GM18517 (cell line): ENCODE results near the gene FCF1.

Experiments used
- ATAC-seq: cut with Tn5 transposase; IDR thresholded peaks from one replicate; pipeline ENCODE4 v1.9.1; 2021; ENCODE audit warnings: mild to moderate bottlenecking, moderate library complexity; ENCODE audit not compliant: unreplicated experiment

Gene FCF1

GRCh38 chr14:74712499-74713394 is at the start of gene FCF1, which contains the start of gene AREL1:
TSS of gene FCF1 (plus strand) at chr14:74713144. CDS start at chr14:74713198, 54 bp downstream.
TSS of gene AREL1 (minus strand) at chr14:74713080. CDS start at chr14:74685615, 27,465 bp downstream.
- peak; percentile 81 for ATAC-seq

DNA sequence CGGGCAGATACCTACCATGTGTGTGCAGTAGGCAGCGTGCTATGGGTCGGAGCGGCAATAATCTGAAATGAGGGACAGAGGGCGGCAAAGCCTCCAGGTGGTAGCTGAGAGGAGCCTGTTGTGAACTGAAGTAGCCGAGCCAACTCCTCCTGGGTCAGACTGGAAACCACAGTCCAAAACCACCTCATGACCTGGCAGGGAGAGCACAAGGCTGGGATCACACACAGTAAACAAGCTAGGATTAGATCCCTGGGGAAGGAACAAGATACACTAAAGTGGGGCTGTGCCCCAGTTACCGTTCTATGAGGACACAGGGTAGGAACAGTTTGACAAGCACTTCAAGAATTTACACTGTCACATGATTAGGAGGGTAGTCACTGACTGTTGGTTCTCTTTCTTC is 49.1 kb upstream of the FCF1 start:
- ATAC-seq = no peak

DNA sequence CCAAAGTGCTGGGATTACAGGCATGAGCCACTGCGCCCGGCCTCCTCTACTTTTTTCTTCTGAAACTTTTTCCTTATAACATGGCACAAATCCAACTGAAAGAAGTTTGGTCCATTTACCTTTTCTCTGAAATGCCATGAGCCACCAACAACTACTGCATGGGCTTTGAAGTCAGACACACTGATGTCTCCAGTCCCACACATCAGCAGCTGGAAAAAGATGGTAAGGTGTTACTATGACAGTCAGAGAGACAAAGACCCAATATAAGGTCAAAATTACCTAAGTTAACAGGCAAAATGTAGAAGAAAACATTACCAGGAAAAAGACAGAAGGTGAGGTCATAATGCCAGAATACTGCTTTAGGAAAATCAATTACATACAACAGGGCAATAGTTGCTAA is 48.2 kb upstream of the FCF1 start:
- ATAC-seq = no peak

GRCh38 chr14:74667758-74668157 is 45.2 kb upstream of the FCF1 start:
- ATAC-seq = no peak

DNA sequence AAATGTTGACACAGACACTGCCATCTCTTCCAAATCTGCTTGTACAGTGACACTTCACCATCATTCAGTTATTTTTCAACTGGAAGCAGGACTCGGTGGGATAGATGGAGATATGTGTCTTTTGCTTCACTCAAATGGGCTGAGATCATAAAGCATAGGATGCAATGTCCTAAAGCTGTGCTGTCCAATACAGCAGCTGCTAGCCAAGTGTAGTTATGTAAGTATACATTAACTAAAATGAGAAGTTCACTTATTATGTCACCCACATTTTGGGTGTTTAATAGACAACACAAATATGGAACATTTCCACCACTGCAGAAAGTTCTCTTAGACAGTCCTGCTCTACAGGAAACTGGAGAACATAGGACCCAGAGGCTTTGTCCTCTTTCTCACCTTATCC is 43.7 kb upstream of the FCF1 start:
- no peak for ATAC-seq

- no peak for ATAC-seq
These were observed 43.1 kb upstream of the FCF1 start for GRCh38 chr14:74669846-74670245.

GRCh38 chr14:74670726-74671411 is 42.1 kb upstream of the FCF1 start:
- ATAC-seq = no peak

DNA sequence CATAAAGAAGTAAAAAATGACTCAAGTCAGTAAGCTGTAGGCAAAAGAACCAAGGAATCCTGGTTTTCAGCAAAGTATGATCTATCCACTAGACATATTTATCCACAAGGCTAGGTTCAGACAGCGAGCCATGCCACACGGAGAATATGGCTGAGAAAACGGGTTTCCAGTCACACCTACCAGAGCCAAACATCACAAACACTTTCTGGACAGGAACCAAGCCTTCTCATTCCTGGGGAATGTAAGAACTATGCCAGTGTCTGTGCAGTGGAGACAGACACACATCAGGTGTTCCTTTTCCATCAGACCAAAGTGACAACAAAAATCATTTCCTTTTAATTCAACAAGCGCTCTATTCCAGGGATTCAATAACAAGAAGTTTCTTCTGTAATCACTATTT is 41.2 kb upstream of the FCF1 start:
- no peak for ATAC-seq

DNA sequence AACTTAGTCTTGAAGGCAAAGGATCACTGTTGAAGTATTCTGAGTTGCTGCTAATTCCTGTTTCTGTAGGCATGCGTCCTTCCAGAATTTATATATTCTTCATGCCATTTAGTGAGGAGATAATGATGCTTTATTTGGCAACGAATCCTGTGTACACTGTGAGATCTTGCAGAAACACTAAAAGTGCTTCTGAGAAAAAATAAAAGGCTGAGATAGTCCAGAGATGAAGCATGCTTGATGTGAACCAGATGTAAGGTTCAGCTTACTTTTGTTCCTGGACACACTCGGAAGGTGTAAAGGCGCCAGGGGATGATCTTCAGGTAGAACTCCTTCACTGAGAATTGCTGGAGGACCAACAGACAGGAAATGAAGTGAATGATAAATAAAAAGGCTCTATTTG is 39.2 kb upstream of the FCF1 start:
- no peak for ATAC-seq

- no peak for ATAC-seq
These were observed 37.7 kb upstream of the FCF1 start for GRCh38 chr14:74675219-74675618.

- ATAC-seq = no peak
These were observed 30.6 kb upstream of the FCF1 start for GRCh38 chr14:74682169-74682952.

DNA sequence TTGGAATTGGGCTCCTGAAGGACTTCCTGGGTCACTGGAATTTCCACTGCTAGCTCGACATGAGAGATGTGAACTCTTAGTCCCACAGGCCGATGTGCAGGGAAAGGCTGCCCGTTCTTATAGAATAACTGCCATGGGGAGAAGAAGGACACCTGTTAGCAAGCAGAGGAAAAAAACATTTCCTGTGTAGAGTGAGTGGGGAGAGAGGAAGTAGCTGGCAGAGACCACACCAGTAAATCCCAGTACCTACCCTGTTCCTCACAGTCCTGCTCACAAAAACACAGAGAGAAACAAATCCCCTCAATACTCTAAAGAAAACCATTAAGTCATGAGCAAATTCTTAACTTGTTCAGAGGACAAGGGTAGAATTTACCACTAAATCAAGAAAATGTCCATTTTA is 29.5 kb upstream of the FCF1 start:
- ATAC-seq = no peak

DNA sequence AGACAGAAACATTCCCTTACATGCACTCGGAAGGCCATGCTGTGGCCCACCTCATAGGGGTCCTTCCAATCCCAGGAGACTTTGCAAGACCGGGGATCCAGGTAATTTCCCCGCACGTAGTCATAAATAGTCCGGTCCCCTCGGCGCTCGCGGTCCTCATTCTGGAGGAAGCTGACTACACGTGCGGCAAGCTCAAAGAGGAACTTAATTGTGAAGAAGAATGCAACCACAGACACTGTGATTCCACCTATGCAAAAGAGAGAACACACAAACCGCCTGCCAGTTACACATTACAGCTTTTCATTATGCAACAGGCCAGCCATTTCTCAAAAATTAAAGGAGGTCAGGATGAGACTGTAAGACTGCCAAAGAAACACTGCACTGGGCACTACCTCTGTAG is 28.5 kb upstream of the FCF1 start:
- ATAC-seq = no peak

GRCh38 chr14:74685056-74685455 is 27.9 kb upstream of the FCF1 start:
- no peak for ATAC-seq

DNA sequence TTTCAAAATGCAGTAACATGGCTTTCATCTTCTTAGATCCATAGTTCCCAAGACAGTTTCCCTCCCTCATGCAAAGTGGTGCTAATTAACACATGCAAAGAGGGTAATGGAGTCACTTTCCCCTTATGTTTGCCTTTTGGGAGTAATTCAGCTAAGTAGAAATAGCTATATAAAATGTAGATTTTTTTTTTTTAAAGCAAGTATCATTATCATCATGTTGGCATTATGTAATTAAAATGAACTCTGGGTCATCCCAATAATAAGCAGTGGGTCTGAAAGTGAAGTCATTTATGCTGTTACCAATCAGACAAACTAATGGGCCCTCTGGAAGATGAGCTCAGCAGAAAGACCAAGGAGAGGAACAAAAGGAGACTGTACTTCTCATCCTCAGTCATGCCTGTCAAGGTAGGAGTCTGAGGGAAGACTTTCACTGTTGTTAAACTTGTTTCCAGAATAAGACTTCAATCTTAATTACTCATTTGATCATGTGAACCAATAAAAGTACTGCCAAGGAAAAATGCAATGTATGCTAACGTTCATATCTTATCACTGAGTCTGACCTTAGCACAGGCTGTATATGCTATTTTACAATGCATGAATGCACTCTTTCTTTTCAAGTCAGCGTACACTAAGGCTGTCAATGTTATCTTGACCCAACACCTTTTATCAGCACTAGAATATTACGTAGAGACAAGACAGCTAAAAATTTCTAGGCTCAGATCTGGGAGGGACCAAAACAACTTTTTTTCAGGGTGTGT is 26.8 kb upstream of the FCF1 start:
- no peak for ATAC-seq

GRCh38 chr14:74691456-74691855 is 21.5 kb upstream of the FCF1 start:
- no peak for ATAC-seq

DNA sequence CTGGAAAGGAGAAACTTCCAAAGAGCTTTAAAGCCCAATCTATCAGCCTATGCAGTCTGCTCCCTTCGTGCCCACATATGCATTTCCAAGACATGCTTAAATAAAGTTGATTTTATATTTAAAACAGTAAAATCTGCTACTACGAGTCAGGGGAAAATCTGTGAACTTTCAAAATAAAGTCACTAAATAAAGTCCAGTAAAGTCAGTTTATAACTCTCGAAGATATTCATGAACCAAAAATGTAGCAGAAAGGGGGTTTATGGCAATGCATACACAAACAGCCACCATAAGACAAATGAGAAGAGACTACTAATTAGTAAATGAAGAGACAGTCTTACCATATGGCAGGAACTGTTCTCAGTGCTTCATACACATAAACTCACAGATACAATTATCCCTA is 19.8 kb upstream of the FCF1 start:
- ATAC-seq = no peak

- ATAC-seq = no peak
These were observed 17.5 kb upstream of the FCF1 start for GRCh38 chr14:74695406-74695805.

DNA sequence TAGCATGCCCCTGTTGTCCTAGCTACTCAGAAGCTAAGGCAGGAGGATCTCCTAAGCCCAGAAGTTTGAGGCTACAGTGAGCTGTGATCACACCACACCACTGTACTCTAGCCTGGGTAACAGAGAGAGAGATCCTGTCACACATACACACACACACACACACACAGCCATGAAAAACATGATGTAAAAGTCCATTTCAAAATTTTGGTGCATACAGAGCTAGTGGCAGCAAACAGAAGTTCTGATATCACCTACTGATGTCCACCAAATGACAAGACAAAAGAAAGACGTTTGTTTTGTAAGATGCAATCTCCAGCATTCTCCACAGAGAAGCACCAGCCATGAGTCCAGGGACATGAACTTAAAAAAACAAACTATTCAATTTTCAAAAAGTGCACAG is 15.9 kb upstream of the FCF1 start:
- ATAC-seq = no peak

DNA sequence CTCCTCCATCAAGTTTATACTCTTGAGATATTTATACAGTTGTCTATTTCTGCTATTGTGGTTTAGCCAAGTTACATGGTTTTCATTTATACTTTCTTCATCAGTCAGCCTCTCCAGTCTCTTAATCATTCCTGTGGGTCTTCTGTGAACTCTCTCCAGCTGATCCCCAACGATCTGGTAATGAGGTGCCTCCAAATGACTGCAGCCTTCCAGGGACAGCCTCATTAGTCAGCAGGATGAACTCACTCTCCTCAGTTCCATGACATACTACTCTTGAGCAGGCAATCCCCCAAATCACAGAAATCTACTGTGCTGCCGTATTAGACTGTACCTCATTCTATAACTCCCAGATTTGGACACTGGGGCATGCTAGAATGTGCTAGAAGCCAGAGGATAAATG is 15.4 kb upstream of the FCF1 start:
- ATAC-seq = no peak

DNA sequence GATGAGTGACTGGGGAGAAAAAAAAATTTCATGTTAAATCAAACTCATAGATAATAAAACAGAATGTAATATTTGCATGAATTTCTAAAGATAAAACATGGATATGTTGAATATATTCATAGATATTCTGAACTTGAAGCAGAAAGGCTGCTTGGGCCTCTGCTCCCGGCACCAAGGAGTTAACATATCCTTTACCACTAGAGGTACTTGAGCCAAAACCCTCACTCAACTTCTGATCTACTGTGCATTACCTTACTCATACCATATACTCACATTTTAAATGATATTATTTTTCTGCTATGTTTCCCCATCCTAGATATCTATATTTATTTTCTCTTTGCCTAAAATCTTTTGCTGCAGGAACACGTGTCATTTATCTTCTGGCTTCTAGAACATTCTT is 15.0 kb upstream of the FCF1 start:
- ATAC-seq = no peak
